ENCODE results near the gene NPHP4.

NPHP4 gene

DNA sequence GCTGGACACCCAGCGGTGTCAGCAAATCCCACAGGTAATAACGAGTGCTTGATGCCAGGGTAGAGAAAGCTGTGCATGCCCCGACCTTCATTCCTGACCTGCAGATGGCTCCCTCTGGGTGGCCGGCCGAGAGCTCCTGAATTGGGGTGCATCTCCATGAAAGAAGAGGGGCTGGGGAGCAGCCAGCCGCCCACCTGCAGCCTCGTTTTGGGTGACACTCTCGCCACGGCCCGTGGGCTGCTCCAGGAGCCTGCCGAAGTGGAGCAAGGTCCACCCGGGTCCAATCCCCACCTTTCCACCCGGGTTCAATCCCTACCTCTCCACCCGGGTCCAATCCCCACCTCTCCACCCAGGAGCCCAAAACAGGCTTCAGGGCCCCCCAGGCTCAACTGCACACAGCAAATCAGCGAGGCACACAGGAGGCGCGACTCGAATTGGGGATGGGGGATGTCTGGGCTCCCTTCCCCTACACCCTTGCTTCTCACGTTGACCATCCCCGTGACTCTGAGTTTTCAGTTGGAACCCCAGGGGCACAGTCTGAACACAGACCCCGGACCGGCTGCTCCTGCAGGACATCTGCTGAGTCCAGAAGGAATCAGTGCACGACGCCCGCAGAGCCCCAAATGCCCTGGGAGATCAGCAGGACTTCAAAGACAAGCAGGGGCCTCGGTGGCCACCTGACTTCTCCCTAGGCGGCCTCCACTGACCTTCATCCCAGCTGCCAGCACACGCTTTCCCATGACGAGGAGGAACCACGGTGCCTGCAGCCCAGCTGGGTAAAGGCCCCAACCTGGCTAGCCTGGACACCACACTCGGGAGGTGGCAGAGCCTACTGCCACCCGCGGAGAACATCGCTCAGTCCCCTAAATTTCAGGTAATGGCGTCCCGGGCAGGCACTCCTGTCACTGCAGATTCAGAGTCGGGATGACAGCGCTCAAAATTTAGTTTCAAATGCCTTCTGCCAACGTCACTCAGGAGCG is 159.0 kb downstream of the NPHP4 start:
- Histone ChIP-seq H3K27ac (ENCODE audit: low read length) (no peak overlapping the region), H3K4me1 (ENCODE audit: control insufficient read depth, insufficient read depth, low read length) (no peaks in the 10 kb centered on the region), H3K27me3 (ENCODE audit: control insufficient read depth in 1 of 2, insufficient read depth in 2 of 2, low read length in 2 of 2) (peaks cover 0 to 16% of the 10 kb centered on the region in 2 donors), H3K4me3 (ENCODE audit: low read length in 2 of 2) (no peak overlapping the region), H3K36me3 (ENCODE audit: control insufficient read depth in 2 of 2, insufficient read depth in 2 of 2, low read length in 2 of 2) (no peaks in the 10 kb centered on the region), H3K9ac (ENCODE audit: low read length in 2 of 2) (no peak overlapping the region), H3K9me3 (ENCODE audit: control insufficient read depth in 2 of 2, low read length in 2 of 2) (no peaks in the 10 kb centered on the region)

DNA sequence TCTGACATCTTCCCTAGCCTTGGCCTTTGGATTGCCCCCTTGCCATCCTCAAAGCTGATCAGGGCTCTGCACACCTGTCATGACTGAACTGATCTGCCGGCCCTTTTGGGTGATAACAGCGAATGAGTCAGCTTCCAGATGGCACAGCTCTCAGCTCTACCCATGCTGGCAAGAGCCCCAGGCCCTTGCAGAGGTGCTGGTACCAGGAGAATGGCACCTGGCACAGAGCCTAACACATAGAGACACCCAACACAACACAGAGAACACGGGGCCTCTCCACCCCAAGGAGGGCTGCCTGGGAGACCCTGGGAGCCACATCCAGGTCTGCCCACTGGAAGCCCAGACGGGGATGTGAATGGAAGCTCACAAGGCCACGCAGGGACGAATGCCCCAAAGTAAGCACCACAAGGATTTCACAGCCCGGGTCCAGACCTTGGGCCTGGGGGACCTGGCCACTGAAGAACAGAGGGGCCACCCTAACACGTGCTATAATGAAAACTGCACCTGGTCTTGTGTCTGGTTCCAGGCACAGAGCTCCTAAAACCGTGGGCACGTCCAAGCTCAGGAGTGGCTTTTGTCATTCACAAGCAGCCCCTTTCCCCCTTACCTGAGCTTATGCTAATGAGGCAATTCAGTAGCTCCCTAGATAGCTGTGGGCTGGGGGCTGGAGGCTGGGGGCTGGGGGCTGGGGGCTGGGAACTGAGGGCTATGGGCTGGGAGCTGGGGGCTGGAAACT is 160.5 kb downstream of the NPHP4 start:
- H3K27me3 ChIP-seq (ENCODE audit: control insufficient read depth in 1 of 2, insufficient read depth in 2 of 2, low read length in 2 of 2) = peaks cover 0 to 13% of the 10 kb centered on the region in 2 donors
- H3K36me3 ChIP-seq (ENCODE audit: control insufficient read depth in 2 of 2, insufficient read depth in 2 of 2, low read length in 2 of 2) = no peaks in the 10 kb centered on the region
- H3K9ac ChIP-seq (ENCODE audit: low read length in 2 of 2) = no peak overlapping the region
- H3K4me1 ChIP-seq (ENCODE audit: control insufficient read depth, insufficient read depth, low read length) = peaks cover 3% of the 10 kb centered on the region
- no peak overlapping the region for H3K27ac ChIP-seq (ENCODE audit: low read length)
- no peaks in the 10 kb centered on the region for H3K9me3 ChIP-seq (ENCODE audit: control insufficient read depth in 2 of 2, low read length in 2 of 2)
- no peak overlapping the region for H3K4me3 ChIP-seq (ENCODE audit: low read length in 2 of 2)

DNA sequence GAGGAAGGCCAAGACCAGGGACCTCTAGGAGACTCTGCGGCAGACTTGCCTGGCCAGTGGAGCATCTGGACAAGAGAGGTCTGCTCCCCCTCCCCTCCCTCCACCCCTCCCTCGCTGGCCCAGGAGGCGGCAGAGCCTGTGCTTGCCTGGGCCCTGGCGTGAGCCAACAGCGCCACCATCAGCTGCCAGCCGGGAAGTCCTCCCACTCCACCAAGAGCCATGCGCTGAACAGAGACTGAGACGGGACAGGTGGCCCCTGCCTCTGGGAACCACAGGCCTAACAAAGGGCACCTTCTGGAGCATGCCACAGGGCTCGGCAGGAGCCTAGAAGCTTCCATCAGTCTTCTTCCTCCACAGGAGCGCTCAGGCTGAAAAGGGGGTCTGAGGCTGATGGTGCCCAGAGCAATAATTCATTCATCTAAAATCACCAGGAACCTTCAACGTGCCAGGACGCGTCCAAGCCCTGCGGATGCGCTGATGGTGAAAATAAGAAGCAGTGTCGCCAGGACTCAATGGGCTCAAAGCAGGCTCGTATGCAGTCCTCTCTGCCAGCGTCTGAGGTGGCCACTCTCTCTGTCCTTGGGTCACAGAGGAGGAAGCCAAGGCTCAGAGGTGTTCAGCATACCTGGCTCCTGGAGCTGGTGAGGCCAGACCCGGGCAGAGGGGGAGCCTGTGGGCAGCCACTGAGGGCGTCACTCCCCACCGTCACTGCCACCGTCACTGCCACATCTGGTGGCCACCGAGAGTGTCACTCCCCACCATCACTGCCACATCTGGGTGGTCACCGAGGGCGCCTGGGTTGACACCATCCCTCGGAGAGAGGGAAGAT is 161.2 kb downstream of the NPHP4 start:
- no peak overlapping the region for H3K4me3 ChIP-seq (ENCODE audit: low read length in 2 of 2)
- H3K27ac ChIP-seq (ENCODE audit: low read length) = no peak overlapping the region
- peaks cover 0 to 10% of the 10 kb centered on the region in 2 donors for H3K27me3 ChIP-seq (ENCODE audit: control insufficient read depth in 1 of 2, insufficient read depth in 2 of 2, low read length in 2 of 2)
- no peaks in the 10 kb centered on the region for H3K36me3 ChIP-seq (ENCODE audit: control insufficient read depth in 2 of 2, insufficient read depth in 2 of 2, low read length in 2 of 2)
- H3K9me3 ChIP-seq (ENCODE audit: control insufficient read depth in 2 of 2, low read length in 2 of 2) = no peaks in the 10 kb centered on the region
- peaks cover 3% of the 10 kb centered on the region for H3K4me1 ChIP-seq (ENCODE audit: control insufficient read depth, insufficient read depth, low read length)
- no peak overlapping the region for H3K9ac ChIP-seq (ENCODE audit: low read length in 2 of 2)

DNA sequence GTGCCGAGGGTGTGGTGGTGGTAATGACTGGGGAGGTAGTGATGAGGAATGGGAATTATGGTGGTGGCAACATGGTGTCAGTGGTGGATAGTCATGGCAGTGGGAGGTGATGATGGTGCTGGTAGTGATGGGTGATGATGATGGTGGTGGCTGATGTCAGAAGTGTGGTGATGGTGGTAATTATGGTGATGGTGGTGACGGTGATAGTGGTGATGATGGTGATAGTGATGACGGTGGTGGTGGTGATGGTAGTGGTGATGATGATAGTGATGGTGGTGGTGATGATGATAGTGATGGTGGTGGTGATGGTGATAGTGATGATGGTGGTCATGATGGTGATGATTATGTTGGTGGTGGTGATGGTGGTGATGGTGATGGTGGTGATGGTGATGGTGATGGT is 162.8 kb downstream of the NPHP4 start:
- H3K9ac ChIP-seq (ENCODE audit: low read length in 2 of 2) = no peak overlapping the region
- peaks cover 0 to 8% of the 10 kb centered on the region in 2 donors for H3K27me3 ChIP-seq (ENCODE audit: control insufficient read depth in 1 of 2, insufficient read depth in 2 of 2, low read length in 2 of 2)

DNA sequence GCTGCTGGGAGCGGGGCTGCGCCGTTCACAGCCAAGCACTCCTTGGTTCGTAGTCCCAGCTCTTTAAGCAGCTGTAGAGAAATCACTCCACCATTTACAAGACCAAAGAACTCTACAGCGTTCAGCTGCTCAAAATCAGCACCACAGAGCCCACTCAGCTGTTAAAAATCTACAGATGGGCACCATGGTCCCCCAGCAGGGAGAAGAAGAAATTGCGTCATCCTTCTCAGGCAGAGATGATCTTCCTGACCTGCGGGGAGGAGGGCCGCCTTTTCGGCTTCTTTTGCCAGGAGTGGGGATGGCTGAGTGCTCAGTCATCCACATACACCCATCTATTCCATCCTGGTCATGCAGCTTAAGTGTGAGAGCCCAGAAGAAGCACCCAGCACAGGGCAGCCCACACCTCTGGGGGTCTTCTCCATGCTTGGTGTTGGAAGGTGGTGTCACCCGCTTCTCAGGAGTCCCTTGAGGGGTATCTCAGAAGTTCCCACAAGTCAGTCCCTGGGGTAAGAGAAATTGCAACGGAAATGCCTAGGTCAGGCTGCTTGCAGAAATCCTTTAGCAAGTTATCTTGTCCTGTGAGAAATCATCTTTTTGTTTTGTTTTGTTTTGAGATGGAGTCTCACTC is 163.8 kb downstream of the NPHP4 start:
- Histone ChIP-seq H3K36me3 (ENCODE audit: control insufficient read depth in 2 of 2, insufficient read depth in 2 of 2, low read length in 2 of 2) (no peaks in the 10 kb centered on the region), H3K27me3 (ENCODE audit: control insufficient read depth in 1 of 2, insufficient read depth in 2 of 2, low read length in 2 of 2) (peaks cover 0 to 8% of the 10 kb centered on the region in 2 donors), H3K9me3 (ENCODE audit: control insufficient read depth in 2 of 2, low read length in 2 of 2) (no peaks in the 10 kb centered on the region), H3K4me1 (ENCODE audit: control insufficient read depth, insufficient read depth, low read length) (peaks cover 3% of the 10 kb centered on the region), H3K9ac (ENCODE audit: low read length in 2 of 2) (no peak overlapping the region), H3K27ac (ENCODE audit: low read length) (no peak overlapping the region), H3K4me3 (ENCODE audit: low read length in 2 of 2) (no peak overlapping the region)

More for the DNA sequence above, 162.8 kb downstream of the NPHP4 start:
- Histone ChIP-seq H3K36me3 (ENCODE audit: control insufficient read depth in 2 of 2, insufficient read depth in 2 of 2, low read length in 2 of 2) (no peaks in the 10 kb centered on the region), H3K4me1 (ENCODE audit: control insufficient read depth, insufficient read depth, low read length) (peaks cover 3% of the 10 kb centered on the region), H3K27ac (ENCODE audit: low read length) (no peak overlapping the region), H3K4me3 (ENCODE audit: low read length in 2 of 2) (no peak overlapping the region), H3K9me3 (ENCODE audit: control insufficient read depth in 2 of 2, low read length in 2 of 2) (no peaks in the 10 kb centered on the region)

DNA sequence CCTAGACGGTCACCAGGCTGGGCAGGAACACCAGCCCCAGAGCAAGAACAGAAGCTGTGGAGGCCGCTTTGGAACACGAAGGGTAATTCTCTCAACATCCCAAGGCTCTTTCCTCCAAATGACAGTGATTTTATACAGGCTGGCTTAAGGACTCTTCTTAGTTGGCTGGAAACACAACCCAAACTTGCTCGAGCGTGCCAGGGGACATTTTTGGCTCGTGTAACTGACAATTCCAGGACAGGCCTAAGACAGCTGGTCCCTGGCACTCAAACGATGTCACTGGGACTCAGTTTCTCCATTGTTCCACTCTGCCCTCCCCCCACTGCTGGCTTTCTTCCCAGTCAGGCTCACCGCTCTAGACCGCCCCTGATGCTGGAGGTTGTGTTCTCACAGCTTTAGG is 164.7 kb downstream of the NPHP4 start:
- H3K9me3 ChIP-seq (ENCODE audit: control insufficient read depth in 2 of 2, low read length in 2 of 2) = no peaks in the 10 kb centered on the region
- no peak overlapping the region for H3K4me3 ChIP-seq (ENCODE audit: low read length in 2 of 2)
- H3K4me1 ChIP-seq (ENCODE audit: control insufficient read depth, insufficient read depth, low read length) = peaks cover 3% of the 10 kb centered on the region
- no peak overlapping the region for H3K9ac ChIP-seq (ENCODE audit: low read length in 2 of 2)
- no peak overlapping the region for H3K27ac ChIP-seq (ENCODE audit: low read length)
- no peaks in the 10 kb centered on the region for H3K36me3 ChIP-seq (ENCODE audit: control insufficient read depth in 2 of 2, insufficient read depth in 2 of 2, low read length in 2 of 2)
- peaks cover under 1 to 5% of the 10 kb centered on the region in 2 donors for H3K27me3 ChIP-seq (ENCODE audit: control insufficient read depth in 1 of 2, insufficient read depth in 2 of 2, low read length in 2 of 2)

DNA sequence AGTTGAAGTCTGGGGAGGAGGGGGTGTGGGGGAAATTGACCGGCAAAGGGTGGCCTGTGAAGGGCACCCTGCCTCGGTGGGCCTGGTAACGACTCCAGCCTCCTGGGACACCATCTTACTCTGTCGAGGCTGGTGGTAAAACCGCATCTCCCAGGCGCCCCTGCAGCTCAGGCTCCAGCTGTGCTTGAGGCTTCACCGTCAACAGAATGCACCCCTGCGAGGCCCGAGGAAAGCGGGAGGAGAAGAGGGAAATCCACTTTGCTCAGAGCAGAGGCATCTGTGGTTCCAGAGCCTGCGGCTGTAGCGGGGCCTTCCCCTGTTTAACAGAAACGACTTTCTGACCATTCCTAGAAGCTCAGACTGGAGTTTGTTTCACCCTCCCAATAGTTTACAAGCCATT is 165.6 kb downstream of the NPHP4 start:
- Histone ChIP-seq H3K9ac (ENCODE audit: low read length in 2 of 2) (no peak overlapping the region), H3K4me3 (ENCODE audit: low read length in 2 of 2) (no peak overlapping the region), H3K4me1 (ENCODE audit: control insufficient read depth, insufficient read depth, low read length) (peaks cover 3% of the 10 kb centered on the region), H3K36me3 (ENCODE audit: control insufficient read depth in 2 of 2, insufficient read depth in 2 of 2, low read length in 2 of 2) (no peaks in the 10 kb centered on the region), H3K27ac (ENCODE audit: low read length) (no peak overlapping the region), H3K9me3 (ENCODE audit: control insufficient read depth in 2 of 2, low read length in 2 of 2) (no peaks in the 10 kb centered on the region), H3K27me3 (ENCODE audit: control insufficient read depth in 1 of 2, insufficient read depth in 2 of 2, low read length in 2 of 2) (peaks cover 4 to 6% of the 10 kb centered on the region in 2 donors)

DNA sequence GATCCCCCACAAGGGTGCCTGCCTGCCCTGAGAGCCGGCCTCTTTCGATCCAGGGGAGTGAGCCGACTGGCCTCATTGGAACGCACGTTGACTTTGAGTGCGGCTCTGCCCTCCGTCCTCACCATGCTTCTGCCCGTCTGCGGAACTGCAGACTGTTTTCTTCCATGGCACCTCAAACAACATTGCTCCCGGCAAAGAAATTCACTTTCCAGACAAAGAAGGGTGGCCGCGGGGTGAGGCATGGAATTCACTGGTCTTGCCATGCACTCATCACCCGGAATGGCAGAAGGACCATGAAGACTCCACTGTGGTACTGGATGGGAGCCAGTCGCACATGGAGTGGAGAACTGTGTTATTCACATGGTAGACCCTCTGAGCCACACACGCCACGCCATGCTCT is 169.5 kb downstream of the NPHP4 start:
- no peak overlapping the region for H3K27ac ChIP-seq (ENCODE audit: low read length)
- H3K9ac ChIP-seq (ENCODE audit: low read length in 2 of 2) = no peak overlapping the region
- H3K4me3 ChIP-seq (ENCODE audit: low read length in 2 of 2) = no peak overlapping the region
- peaks cover 3% of the 10 kb centered on the region for H3K4me1 ChIP-seq (ENCODE audit: control insufficient read depth, insufficient read depth, low read length)
- peaks cover 6 to 8% of the 10 kb centered on the region in 2 donors for H3K27me3 ChIP-seq (ENCODE audit: control insufficient read depth in 1 of 2, insufficient read depth in 2 of 2, low read length in 2 of 2)
- H3K9me3 ChIP-seq (ENCODE audit: control insufficient read depth in 2 of 2, low read length in 2 of 2) = no peaks in the 10 kb centered on the region
- H3K36me3 ChIP-seq (ENCODE audit: control insufficient read depth in 2 of 2, insufficient read depth in 2 of 2, low read length in 2 of 2) = no peaks in the 10 kb centered on the region

DNA sequence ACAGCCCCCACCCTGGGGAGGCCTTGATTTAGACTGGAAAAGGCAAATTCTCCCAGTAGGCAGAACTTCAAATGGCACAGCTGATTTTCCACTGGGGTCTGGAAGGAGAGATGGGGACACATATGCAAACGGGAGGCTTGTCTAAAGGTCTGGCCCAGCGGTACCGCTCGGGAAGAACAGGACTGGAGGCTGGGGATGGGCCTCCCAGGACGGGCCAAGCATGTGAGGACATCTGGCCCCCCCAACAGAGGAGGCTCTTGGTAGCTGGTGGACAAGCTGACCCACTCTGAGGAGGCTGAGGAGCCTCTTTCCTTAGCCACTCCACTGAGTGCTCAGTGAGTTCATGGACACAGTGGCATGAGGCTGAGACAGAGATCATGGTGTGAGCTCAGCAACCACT is 170.0 kb downstream of the NPHP4 start:
- peaks cover 6 to 8% of the 10 kb centered on the region in 2 donors for H3K27me3 ChIP-seq (ENCODE audit: control insufficient read depth in 1 of 2, insufficient read depth in 2 of 2, low read length in 2 of 2)
- peaks cover 0 to under 1% of the 10 kb centered on the region in 2 donors for H3K9me3 ChIP-seq (ENCODE audit: control insufficient read depth in 2 of 2, low read length in 2 of 2)
- no peaks in the 10 kb centered on the region for H3K36me3 ChIP-seq (ENCODE audit: control insufficient read depth in 2 of 2, insufficient read depth in 2 of 2, low read length in 2 of 2)
- peaks cover under 1% of the 10 kb centered on the region for H3K4me1 ChIP-seq (ENCODE audit: control insufficient read depth, insufficient read depth, low read length)
- no peak overlapping the region for H3K9ac ChIP-seq (ENCODE audit: low read length in 2 of 2)
- no peak overlapping the region for H3K4me3 ChIP-seq (ENCODE audit: low read length in 2 of 2)
- H3K27ac ChIP-seq (ENCODE audit: low read length) = no peak overlapping the region
